Caco-2 (cell line): ENCODE measurements around the gene TMEM35B. TPM values are rescaled to one million over a fixed set of nuclear protein-coding genes. Genes with fewer than 3 reads are reported as not detected.

Source experiments
- BruUV-seq: library from RNA; stranded (reverse); fragments of 400-500 nt; replicated peaks from 2 replicates; lab custom pipeline; 2021; lab: Mats Ljungman, UMichigan
- CTCF ChIA-PET: fragments of 300-600 bp; sonication (Branson Sonifier 250); formaldehyde crosslinking; loops from one replicate; lab custom pipeline; 2022; ENCODE audit warnings: antibody characterized with exemption; lab: Charles Lee
- POLR2A ChIA-PET: fragments of 300-600 bp; sonication (Branson Sonifier 250); formaldehyde crosslinking; loops from one replicate; lab custom pipeline; 2022; ENCODE audit warnings: antibody characterized with exemption; lab: Charles Lee
- DNase-seq, 2 experiments: peaks; one replicate each; pipeline versions ENCODE4 v3.0.0 to v3.0.0-alpha.2; 2020 to 2022
- H3K27me3 ChIP-seq: replicated peaks from 2 replicates; pipeline ENCODE4 v1.6.0; 2011; ENCODE audit warnings: low read length; ENCODE audit not compliant: control insufficient read depth, insufficient read depth
- H3K36me3 ChIP-seq: 2 replicates; pipeline ENCODE4 v1.5.1; 2011; ENCODE audit warnings: low read length; ENCODE audit not compliant: control insufficient read depth, insufficient read depth
- H3K4me1 ChIP-seq: fragments of 250-450 bp; sonication (Bioruptor Pico); 2 replicates; pipeline ENCODE4 v1.5.1; 2020; ENCODE audit warnings: mild to moderate bottlenecking
- H3K4me3 ChIP-seq: 2 replicates; pipeline ENCODE4 v1.5.1; 2011; ENCODE audit warnings: low read depth, mild to moderate bottlenecking, control low read depth, low read length
- H3K9me3 ChIP-seq: fragments of 250-450 bp; sonication (Bioruptor Pico); 2 replicates; pipeline ENCODE4 v1.5.1; 2020; ENCODE audit warnings: mild to moderate bottlenecking, moderate library complexity
- H3K27ac Mint-ChIP-seq: one replicate; pipeline ENCODE4 v1.8.0; 2022; ENCODE audit warnings: mixed read lengths; ENCODE audit not compliant: unreplicated experiment
- H3K27me3 Mint-ChIP-seq: one replicate; pipeline ENCODE4 v1.8.0; 2022; ENCODE audit warnings: mixed read lengths; ENCODE audit not compliant: insufficient read depth, unreplicated experiment
- H3K36me3 Mint-ChIP-seq: one replicate; pipeline ENCODE4 v1.8.0; 2022; ENCODE audit warnings: mild to moderate bottlenecking, mixed read lengths; ENCODE audit not compliant: insufficient read depth, unreplicated experiment
- H3K4me1 Mint-ChIP-seq: one replicate; pipeline ENCODE4 v1.8.0; 2022; ENCODE audit warnings: low read depth, mixed read lengths; ENCODE audit not compliant: unreplicated experiment
- H3K4me3 Mint-ChIP-seq: one replicate; pipeline ENCODE4 v1.8.0; 2022; ENCODE audit warnings: mild to moderate bottlenecking, moderate library complexity, mixed read lengths; ENCODE audit not compliant: unreplicated experiment
- H3K9me3 Mint-ChIP-seq: one replicate; pipeline ENCODE4 v1.8.0; 2022; ENCODE audit warnings: mixed read lengths; ENCODE audit not compliant: unreplicated experiment
- CTCF ChIP-seq, 2 experiments: fragments of 200-600 bp in 1 of 2; IDR thresholded peaks; 1 replicate in 1 of 2; 2 replicates in 1 of 2; pipeline versions ENCODE4 v1.5.1 to v1.8.0; 2011 to 2022; ENCODE audit warnings: antibody characterized with exemption in 1 of 2, control low read depth in 1 of 2, inconsistent platforms in 1 of 2, low read depth in 1 of 2, low read length in 1 of 2, mild to moderate bottlenecking in 1 of 2, moderate library complexity in 1 of 2; ENCODE audit not compliant: insufficient read depth in 1 of 2, severe bottlenecking in 1 of 2, unreplicated experiment in 1 of 2
- intact Hi-C: fragments of 100-400 bp; cut with micrococcal nuclease; formaldehyde crosslinking; loops from one replicate; pipeline ENCODE4 v1.10.0; 2022; ENCODE audit not compliant: unreplicated experiment
- total RNA-seq: library from RNA; stranded (reverse); gene quantifications from 2 replicates; pipeline ENCODE4 v1.2.3, GENCODE V29; 2022

The TMEM35B gene
- total RNA-seq, 1 experiment from 2014 or later = 13.9 TPM

- no peaks in the 10 kb centered on the region for H3K36me3 Mint-ChIP-seq
- ChIA-PET CTCF (no interaction called here), POLR2A (no interaction called here)
- no peaks in the 10 kb centered on the region for H3K4me1 Mint-ChIP-seq
- DNase-seq = no peak
- H3K27me3 Mint-ChIP-seq = no peaks in the 10 kb centered on the region
- H3K27me3 ChIP-seq = no peaks in the 10 kb centered on the region
- no peak overlapping the region for H3K4me3 Mint-ChIP-seq
- no peaks in the 10 kb centered on the region for H3K9me3 Mint-ChIP-seq
- no peaks in the 10 kb centered on the region for H3K9me3 ChIP-seq
- intact Hi-C loops = no loop called here
- no peak for TF ChIP-seq CTCF (IDR thresholded peaks at IDR 0.05; ENCODE audit: insufficient read depth in 1 of 2, low read depth in 1 of 2, low read length in 1 of 2, severe bottlenecking in 1 of 2, unreplicated experiment in 1 of 2)
- no peak overlapping the region for H3K4me3 ChIP-seq
- no peaks in the 10 kb centered on the region for H3K36me3 ChIP-seq
- no peaks in the 10 kb centered on the region for H3K4me1 ChIP-seq
- BruUV-seq = no TSS peak
- no peak overlapping the region for H3K27ac Mint-ChIP-seq
Measured at GRCh38 chr1:35016406-35016805, 31.3 kb upstream of the TMEM35B start.

GRCh38 chr1:35014486-35014885 is 29.3 kb upstream of the TMEM35B start:
- ChIA-PET CTCF (no interaction called here), POLR2A (no interaction called here)
- no peaks in the 10 kb centered on the region for H3K4me1 Mint-ChIP-seq
- BruUV-seq = no TSS peak
- intact Hi-C loops = no loop called here
- Histone ChIP-seq H3K36me3 (no peaks in the 10 kb centered on the region), H3K4me3 (no peak overlapping the region), H3K9me3 (no peaks in the 10 kb centered on the region), H3K4me1 (no peaks in the 10 kb centered on the region), H3K27me3 (no peaks in the 10 kb centered on the region)
- TF ChIP-seq CTCF (IDR thresholded peaks at IDR 0.05; ENCODE audit: insufficient read depth in 1 of 2, low read depth in 1 of 2, low read length in 1 of 2, severe bottlenecking in 1 of 2, unreplicated experiment in 1 of 2) = no peak
- no peaks in the 10 kb centered on the region for H3K9me3 Mint-ChIP-seq
- H3K27me3 Mint-ChIP-seq = no peaks in the 10 kb centered on the region
- no peak for DNase-seq
- H3K36me3 Mint-ChIP-seq = peaks cover 5% of the 10 kb centered on the region
- no peak overlapping the region for H3K4me3 Mint-ChIP-seq
- no peak overlapping the region for H3K27ac Mint-ChIP-seq

GRCh38 chr1:35005711-35006110 is 20.6 kb upstream of the TMEM35B start:
- Histone ChIP-seq H3K4me1 (no peaks in the 10 kb centered on the region), H3K4me3 (no peak overlapping the region), H3K27me3 (no peaks in the 10 kb centered on the region), H3K36me3 (no peaks in the 10 kb centered on the region), H3K9me3 (no peaks in the 10 kb centered on the region)
- no peak for DNase-seq
- ChIA-PET POLR2A (no interaction called here), CTCF (no interaction called here)
- Mint-ChIP-seq H3K36me3 (peaks cover 4% of the 10 kb centered on the region), H3K9me3 (no peaks in the 10 kb centered on the region), H3K4me3 (no peak overlapping the region), H3K27me3 (no peaks in the 10 kb centered on the region), H3K27ac (no peak overlapping the region), H3K4me1 (no peaks in the 10 kb centered on the region)
- intact Hi-C loops = no loop called here
- TF ChIP-seq CTCF (IDR thresholded peaks at IDR 0.05; ENCODE audit: insufficient read depth in 1 of 2, low read depth in 1 of 2, low read length in 1 of 2, severe bottlenecking in 1 of 2, unreplicated experiment in 1 of 2) = no peak
- no TSS peak for BruUV-seq
